NCI-H526 (cell line): ENCODE results near the gene GJB2.
A peak's percentile ranks its signal among the peaks of the same experiment; 100 is the strongest.

Experiments used
- DNase-seq, 2 experiments: peaks; one replicate each; lab custom pipeline; 2025; lab: John Stamatoyannopoulos, UW

GJB2 gene

GRCh38 chr13:20192836-20193161 is at the start of gene GJB2:
GJB2 (minus strand) TSS chr13:20192938; CDS start chr13:20189581, 3,357 bp downstream.
- peak in 1 of 2 experiments; percentile 64 for DNase-seq

- no peak for DNase-seq
Observed at GRCh38 chr13:20241593-20241992, 48.9 kb upstream of the GJB2 start.

- DNase-seq = no peak
Observed at GRCh38 chr13:20239748-20240147, 47.0 kb upstream of the GJB2 start.

GRCh38 chr13:20232556-20233277 is 40.0 kb upstream of the GJB2 start:
- no peak for DNase-seq

GRCh38 chr13:20231839-20232555 is 39.3 kb upstream of the GJB2 start, which contains the start of gene GJB6:
GJB6 (minus strand) TSS chr13:20232319; CDS start chr13:20223480, 8,839 bp downstream.
- DNase-seq = peak in 1 of 2 experiments; percentile 74

GRCh38 chr13:20230913-20231838 is 38.4 kb upstream of the GJB2 start:
- peak in 1 of 2 experiments; percentile 17 for DNase-seq

- no peak for DNase-seq
Observed at GRCh38 chr13:20227730-20228129, 35.0 kb upstream of the GJB2 start.

- DNase-seq = no peak
Observed at GRCh38 chr13:20227288-20227687, 34.5 kb upstream of the GJB2 start.

- DNase-seq = peak; percentile 15 to 25
Observed at GRCh38 chr13:20222553-20222952, 29.8 kb upstream of the GJB2 start.

GRCh38 chr13:20221772-20222171 is 29.0 kb upstream of the GJB2 start:
- no peak for DNase-seq

GRCh38 chr13:20219577-20219976 is 26.8 kb upstream of the GJB2 start:
- no peak for DNase-seq

GRCh38 chr13:20217168-20217567 is 24.4 kb upstream of the GJB2 start:
- DNase-seq = no peak

- DNase-seq = no peak
Observed at GRCh38 chr13:20209948-20210347, 17.2 kb upstream of the GJB2 start.

GRCh38 chr13:20206698-20207235 is 14.0 kb upstream of the GJB2 start:
- no peak for DNase-seq

GRCh38 chr13:20206065-20206697 is 13.4 kb upstream of the GJB2 start:
- DNase-seq = no peak

- DNase-seq = peak; percentile 17 to 35
Observed at GRCh38 chr13:20198781-20199180, 6.0 kb upstream of the GJB2 start.

- DNase-seq = peak; percentile 40 to 63
Observed at GRCh38 chr13:20197361-20197834, 4.7 kb upstream of the GJB2 start.

- DNase-seq = no peak
Observed at GRCh38 chr13:20195801-20196200, 3.1 kb upstream of the GJB2 start.

- DNase-seq = peak in 1 of 2 experiments; percentile 37
Observed at GRCh38 chr13:20193907-20194631, 1.3 kb upstream of the GJB2 start.

- DNase-seq = peak in 1 of 2 experiments; percentile 33
Observed at GRCh38 chr13:20193162-20193906, 596 bp upstream of the GJB2 start.
